ENCODE results near the gene FHAD1.
A peak's percentile ranks its signal among the peaks of the same experiment; 100 is the strongest.

Gene FHAD1

GRCh38 chr1:15353839-15354579, 107.0 kb downstream of the FHAD1 start:
- no peak for DNase-seq (ENCODE audit: low spot score in 2 of 2)
- Histone ChIP-seq H3K36me3 (replicated peaks) (no peaks in the 10 kb centered on the region), H3K4me1 (no peaks in the 10 kb centered on the region), H3K4me3 (no peak overlapping the region), H3K27me3 (ENCODE audit: low read depth) (no peaks in the 10 kb centered on the region), H3K9me3 (no peaks in the 10 kb centered on the region)
- in situ Hi-C loops (cut with MboI; ENCODE audit: low sequenced_read_pairs), result no loop called here

- Histone ChIP-seq H3K9me3 (no peaks in the 10 kb centered on the region), H3K36me3 (replicated peaks) (no peaks in the 10 kb centered on the region), H3K4me3 (no peak overlapping the region), H3K4me1 (no peaks in the 10 kb centered on the region), H3K27me3 (ENCODE audit: low read depth) (no peaks in the 10 kb centered on the region)
- in situ Hi-C loops (cut with MboI; ENCODE audit: low sequenced_read_pairs), result no loop called here
- DNase-seq (ENCODE audit: low spot score in 2 of 2), result no peak
Measured at GRCh38 chr1:15354580-15354965, 107.5 kb downstream of the FHAD1 start.

- Histone ChIP-seq H3K4me1 (no peaks in the 10 kb centered on the region), H3K36me3 (replicated peaks) (no peaks in the 10 kb centered on the region), H3K9me3 (no peaks in the 10 kb centered on the region), H3K4me3 (no peak overlapping the region), H3K27me3 (ENCODE audit: low read depth) (no peaks in the 10 kb centered on the region)
- DNase-seq (ENCODE audit: low spot score in 2 of 2), result no peak
- in situ Hi-C loops (cut with MboI; ENCODE audit: low sequenced_read_pairs), result no loop called here
Measured at GRCh38 chr1:15355968-15356625, 109.1 kb downstream of the FHAD1 start.

- in situ Hi-C loops (cut with MboI; ENCODE audit: low sequenced_read_pairs), result no loop called here
- no peaks in the 10 kb centered on the region for H3K27me3 ChIP-seq (ENCODE audit: low read depth)
- no peaks in the 10 kb centered on the region for H3K9me3 ChIP-seq
- H3K36me3 ChIP-seq (replicated peaks), result no peaks in the 10 kb centered on the region
- no peaks in the 10 kb centered on the region for H3K4me1 ChIP-seq
- no peak overlapping the region for H3K4me3 ChIP-seq
- DNase-seq (ENCODE audit: low spot score in 2 of 2), result no peak
Measured at GRCh38 chr1:15357612-15358207, 110.7 kb downstream of the FHAD1 start.

GRCh38 chr1:15358565-15359133, 111.6 kb downstream of the FHAD1 start:
- Histone ChIP-seq H3K9me3 (no peaks in the 10 kb centered on the region), H3K4me3 (no peak overlapping the region), H3K4me1 (no peaks in the 10 kb centered on the region), H3K36me3 (replicated peaks) (no peaks in the 10 kb centered on the region), H3K27me3 (ENCODE audit: low read depth) (no peaks in the 10 kb centered on the region)
- in situ Hi-C loops (cut with MboI; ENCODE audit: low sequenced_read_pairs), result no loop called here
- DNase-seq (ENCODE audit: low spot score in 2 of 2), result no peak

GRCh38 chr1:15360700-15361099, 113.7 kb downstream of the FHAD1 start:
- no peaks in the 10 kb centered on the region for H3K36me3 ChIP-seq (replicated peaks)
- H3K27me3 ChIP-seq (ENCODE audit: low read depth), result no peaks in the 10 kb centered on the region
- no peak overlapping the region for H3K4me3 ChIP-seq
- DNase-seq (ENCODE audit: low spot score in 2 of 2), result no peak
- H3K9me3 ChIP-seq, result no peaks in the 10 kb centered on the region
- H3K4me1 ChIP-seq, result no peaks in the 10 kb centered on the region
- in situ Hi-C loops (cut with MboI; ENCODE audit: low sequenced_read_pairs), result no loop called here

- no peak for DNase-seq (ENCODE audit: low spot score in 2 of 2)
- H3K36me3 ChIP-seq (replicated peaks), result no peaks in the 10 kb centered on the region
- in situ Hi-C loops (cut with MboI; ENCODE audit: low sequenced_read_pairs), result no loop called here
- no peak overlapping the region for H3K4me3 ChIP-seq
- H3K27me3 ChIP-seq (ENCODE audit: low read depth), result no peaks in the 10 kb centered on the region
- no peaks in the 10 kb centered on the region for H3K4me1 ChIP-seq
- H3K9me3 ChIP-seq, result no peaks in the 10 kb centered on the region
Measured at GRCh38 chr1:15362096-15362736, 115.2 kb downstream of the FHAD1 start.

- Histone ChIP-seq H3K27me3 (ENCODE audit: low read depth) (no peaks in the 10 kb centered on the region), H3K4me3 (no peak overlapping the region), H3K9me3 (no peaks in the 10 kb centered on the region), H3K4me1 (no peaks in the 10 kb centered on the region), H3K36me3 (replicated peaks) (no peaks in the 10 kb centered on the region)
- in situ Hi-C loops (cut with MboI; ENCODE audit: low sequenced_read_pairs), result no loop called here
- DNase-seq (ENCODE audit: low spot score in 2 of 2), result no peak
Measured at GRCh38 chr1:15362737-15363128, 115.7 kb downstream of the FHAD1 start.

- DNase-seq (ENCODE audit: low spot score in 2 of 2), result no peak
- no peaks in the 10 kb centered on the region for H3K4me1 ChIP-seq
- H3K4me3 ChIP-seq, result no peak overlapping the region
- no peaks in the 10 kb centered on the region for H3K27me3 ChIP-seq (ENCODE audit: low read depth)
- H3K36me3 ChIP-seq (replicated peaks), result no peaks in the 10 kb centered on the region
- in situ Hi-C loops (cut with MboI; ENCODE audit: low sequenced_read_pairs), result no loop called here
- no peaks in the 10 kb centered on the region for H3K9me3 ChIP-seq
Measured at GRCh38 chr1:15364740-15365139, 117.7 kb downstream of the FHAD1 start.

GRCh38 chr1:15368888-15369287, 121.9 kb downstream of the FHAD1 start:
- Histone ChIP-seq H3K4me1 (peaks cover 8% of the 10 kb centered on the region; the same call in 1 of the 2 replicates), H3K36me3 (replicated peaks) (no peaks in the 10 kb centered on the region), H3K4me3 (no peak overlapping the region), H3K9me3 (no peaks in the 10 kb centered on the region), H3K27me3 (ENCODE audit: low read depth) (no peaks in the 10 kb centered on the region)
- no peak for DNase-seq (ENCODE audit: low spot score in 2 of 2)
- in situ Hi-C loops (cut with MboI; ENCODE audit: low sequenced_read_pairs), result no loop called here

GRCh38 chr1:15370268-15370667, 123.2 kb downstream of the FHAD1 start:
- no peaks in the 10 kb centered on the region for H3K36me3 ChIP-seq (replicated peaks)
- in situ Hi-C loops (cut with MboI; ENCODE audit: low sequenced_read_pairs), result no loop called here
- H3K27me3 ChIP-seq (ENCODE audit: low read depth), result no peaks in the 10 kb centered on the region
- peaks cover 8% of the 10 kb centered on the region; the same call in 1 of the 2 replicates for H3K4me1 ChIP-seq
- H3K4me3 ChIP-seq, result no peak overlapping the region
- DNase-seq (ENCODE audit: low spot score in 2 of 2), result no peak
- H3K9me3 ChIP-seq, result no peaks in the 10 kb centered on the region

GRCh38 chr1:15370781-15371520, 123.9 kb downstream of the FHAD1 start:
- Histone ChIP-seq H3K9me3 (no peaks in the 10 kb centered on the region), H3K27me3 (ENCODE audit: low read depth) (no peaks in the 10 kb centered on the region), H3K36me3 (replicated peaks) (no peaks in the 10 kb centered on the region), H3K4me1 (peaks cover 8% of the 10 kb centered on the region; the same call in 1 of the 2 replicates), H3K4me3 (no peak overlapping the region)
- peak in 1 of 2 experiments; percentile 42 for DNase-seq (ENCODE audit: low spot score in 2 of 2)
- in situ Hi-C loops (cut with MboI; ENCODE audit: low sequenced_read_pairs), result no loop called here
